IPS-15b (cell line): ENCODE measurements around the gene ZC3H10.
A peak's percentile ranks its signal among the peaks of the same experiment; 100 is the strongest.
"Not testable (repeated sequence)": the region's sequence is repeated elsewhere in the genome, so short reads cannot be mapped to it uniquely, and the experiment has no call there.

Experiments
- H3K27me3 ChIP-seq: one replicate; pipeline ENCODE4 v1.6.1; 2013; ENCODE audit warnings: low read length; ENCODE audit not compliant: control insufficient read depth, insufficient read depth
- H3K36me3 ChIP-seq: one replicate; pipeline ENCODE4 v1.6.1; 2013; ENCODE audit warnings: low read length; ENCODE audit not compliant: control insufficient read depth, insufficient read depth
- H3K4me1 ChIP-seq: one replicate; pipeline ENCODE4 v1.6.1; 2013; ENCODE audit warnings: mild to moderate bottlenecking, low read length; ENCODE audit not compliant: control insufficient read depth, insufficient read depth
- H3K4me3 ChIP-seq: one replicate; pipeline ENCODE4 v1.5.1; 2013; ENCODE audit warnings: low read depth, low read length
- H3K9ac ChIP-seq: one replicate; pipeline ENCODE4 v1.6.1; 2013; ENCODE audit warnings: low read depth, mild to moderate bottlenecking, low read length
- H3K9me3 ChIP-seq: one replicate; pipeline ENCODE4 v1.6.1; 2013; ENCODE audit warnings: mild to moderate bottlenecking, low read length; ENCODE audit not compliant: control insufficient read depth, insufficient read depth

ZC3H10 gene

DNA sequence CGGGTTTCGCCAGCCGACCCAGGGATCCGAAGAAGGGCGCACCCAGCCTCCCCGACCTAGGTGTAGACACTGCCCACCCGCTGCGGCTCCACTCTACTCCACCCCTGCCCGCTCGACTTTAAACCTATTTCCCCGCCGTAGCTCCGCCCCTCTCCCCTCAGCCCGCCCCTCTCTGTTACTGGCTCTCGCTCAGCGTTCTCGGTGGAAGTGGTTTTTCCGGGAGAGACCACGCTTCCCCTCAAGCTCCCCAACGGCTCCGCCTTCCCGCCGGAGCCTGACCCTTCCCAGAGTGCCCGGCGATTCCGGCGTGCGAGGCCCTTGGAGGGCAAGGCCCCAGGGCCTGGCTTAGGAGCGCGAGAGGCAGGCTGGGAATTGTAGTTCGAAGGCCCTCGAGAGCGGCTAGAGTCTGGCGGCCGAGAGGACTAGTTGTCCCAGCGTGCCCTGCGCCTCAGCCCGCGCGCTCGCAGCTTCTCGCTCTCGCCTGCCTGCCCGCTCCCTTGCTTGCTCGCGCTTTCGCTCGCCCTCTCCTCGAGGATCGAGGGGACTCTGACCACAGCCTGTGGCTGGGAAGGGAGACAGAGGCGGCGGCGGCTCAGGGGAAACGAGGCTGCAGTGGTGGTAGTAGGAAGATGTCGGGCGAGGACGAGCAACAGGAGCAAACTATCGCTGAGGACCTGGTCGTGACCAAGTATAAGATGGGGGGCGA lies 13.8 kb upstream of the ZC3H10 start, which contains the start of gene PA2G4:
Gene PA2G4 (plus strand): TSS at position 451 of the 706 bp plus-strand sequence. CDS start 179 bp downstream, at position 630.
- H3K4me3 ChIP-seq: peak within 1 kb of the TSS; percentile 93
- H3K9ac ChIP-seq: peak within 1 kb of the TSS; percentile 90
- H3K9me3 ChIP-seq: no peaks in the 10 kb centered on the region
- peaks cover 16% of the 10 kb centered on the region for H3K4me1 ChIP-seq
- H3K27me3 ChIP-seq: no peaks in the 10 kb centered on the region
- peaks cover 32% of the 10 kb centered on the region for H3K36me3 ChIP-seq

DNA sequence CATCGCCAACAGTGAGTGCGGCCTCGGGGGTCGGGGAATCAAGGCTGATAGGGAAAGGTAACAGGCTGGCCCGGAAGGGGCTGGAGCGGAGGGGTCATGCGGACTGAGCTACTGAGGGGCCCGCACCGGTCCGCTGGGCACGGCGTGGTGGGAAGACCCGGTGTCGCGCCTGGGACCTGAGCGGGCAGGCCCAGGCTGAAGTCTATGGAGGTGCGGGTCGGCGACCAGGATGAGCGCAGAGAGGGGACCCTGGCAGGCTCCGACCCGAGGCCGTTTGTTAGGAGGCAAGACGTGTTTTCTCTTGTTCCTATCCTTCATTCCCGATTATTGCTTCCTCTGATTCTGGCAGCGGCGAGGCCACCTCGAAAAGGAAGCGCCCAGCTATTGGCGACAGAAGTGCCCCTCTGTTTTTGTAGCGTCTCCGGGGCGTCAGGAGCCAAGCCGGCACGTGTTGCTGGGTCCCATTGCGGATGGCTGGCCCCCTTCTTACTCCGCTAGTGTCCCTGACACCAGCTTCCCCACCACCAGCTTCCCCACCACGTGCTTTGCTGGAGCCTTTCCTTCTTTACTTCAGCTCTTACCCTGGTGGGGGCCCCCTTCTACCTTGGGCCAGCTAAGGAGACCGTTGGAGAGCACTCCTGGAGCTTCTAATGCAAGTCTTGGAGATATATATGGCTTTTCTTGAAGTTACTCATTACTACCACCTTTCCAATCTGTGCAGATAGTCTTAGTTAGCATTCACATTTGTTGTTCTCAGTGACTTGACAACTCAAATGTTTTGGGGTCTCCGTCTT lies 13.1 kb upstream of the ZC3H10 start:
- peaks cover 16% of the 10 kb centered on the region for H3K4me1 ChIP-seq
- peaks cover 31% of the 10 kb centered on the region for H3K36me3 ChIP-seq
- peak overlapping the region; percentile 90 for H3K9ac ChIP-seq
- no peaks in the 10 kb centered on the region for H3K27me3 ChIP-seq
- H3K9me3 ChIP-seq: no peaks in the 10 kb centered on the region
- peak overlapping the region; percentile 93 for H3K4me3 ChIP-seq

DNA sequence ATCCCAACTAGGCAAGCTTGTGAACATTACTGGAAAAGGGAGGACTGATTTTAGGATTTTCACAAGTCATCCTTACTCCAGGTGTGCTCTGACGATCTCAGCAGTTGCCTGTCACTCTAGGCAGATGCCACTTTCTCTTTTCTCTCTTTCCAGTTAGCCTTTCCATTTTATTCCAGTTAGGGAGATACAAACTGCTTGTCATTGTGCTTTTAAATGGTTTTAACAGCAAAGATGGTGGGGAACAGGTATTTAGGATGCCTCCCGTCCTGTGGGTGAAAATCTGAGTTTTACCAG lies 12.5 kb upstream of the ZC3H10 start:
- Histone ChIP-seq H3K9ac (peak overlapping the region; percentile 41), H3K4me1 (peaks cover 16% of the 10 kb centered on the region), H3K36me3 (peaks cover 36% of the 10 kb centered on the region), H3K4me3 (peak overlapping the region; percentile 93), H3K9me3 (no peaks in the 10 kb centered on the region), H3K27me3 (no peaks in the 10 kb centered on the region)

DNA sequence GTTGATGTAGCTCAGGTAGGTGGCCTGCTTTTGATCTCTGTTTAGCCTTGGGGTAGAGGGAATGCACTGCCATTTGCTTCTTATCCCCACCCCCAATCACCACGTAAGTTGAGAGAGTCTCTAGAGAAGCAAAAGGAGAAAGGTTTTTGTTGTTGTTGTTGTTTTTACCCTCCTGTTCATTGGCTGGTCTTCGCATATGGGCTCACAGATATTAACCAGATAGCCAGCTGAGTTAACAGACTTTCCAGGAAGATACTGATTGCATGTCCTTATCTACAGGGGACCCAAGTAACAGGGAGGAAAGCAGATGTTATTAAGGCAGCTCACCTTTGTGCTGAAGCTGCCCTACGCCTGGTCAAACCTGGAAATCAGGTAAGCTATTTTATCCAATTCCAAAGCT lies 10.8 kb upstream of the ZC3H10 start:
- H3K27me3 ChIP-seq: no peaks in the 10 kb centered on the region
- H3K9me3 ChIP-seq: no peaks in the 10 kb centered on the region
- peaks cover 16% of the 10 kb centered on the region for H3K4me1 ChIP-seq
- H3K36me3 ChIP-seq: peaks cover 39% of the 10 kb centered on the region
- no peak overlapping the region for H3K4me3 ChIP-seq
- no peak overlapping the region for H3K9ac ChIP-seq

DNA sequence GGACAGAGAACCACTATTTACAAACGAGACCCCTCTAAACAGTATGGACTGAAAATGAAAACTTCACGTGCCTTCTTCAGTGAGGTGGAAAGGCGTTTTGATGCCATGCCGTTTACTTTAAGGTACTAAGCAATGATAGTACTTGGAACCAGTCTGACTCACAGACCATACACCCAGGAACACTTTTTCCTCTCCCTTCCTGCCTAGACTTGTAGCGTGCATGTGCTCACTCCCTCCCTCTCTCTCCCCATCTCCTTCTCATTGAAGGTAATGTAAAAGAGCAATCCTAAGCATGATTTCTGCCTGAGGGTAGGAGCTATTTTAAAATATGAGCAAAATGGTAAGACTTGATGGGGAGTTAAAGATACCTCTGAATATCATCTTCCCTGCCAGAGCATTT lies 7.5 kb upstream of the ZC3H10 start:
- H3K9me3 ChIP-seq: no peaks in the 10 kb centered on the region
- H3K27me3 ChIP-seq: no peaks in the 10 kb centered on the region
- H3K9ac ChIP-seq: no peak overlapping the region
- H3K36me3 ChIP-seq: peaks cover 44% of the 10 kb centered on the region
- no peak overlapping the region for H3K4me3 ChIP-seq
- peaks cover 8% of the 10 kb centered on the region for H3K4me1 ChIP-seq

DNA sequence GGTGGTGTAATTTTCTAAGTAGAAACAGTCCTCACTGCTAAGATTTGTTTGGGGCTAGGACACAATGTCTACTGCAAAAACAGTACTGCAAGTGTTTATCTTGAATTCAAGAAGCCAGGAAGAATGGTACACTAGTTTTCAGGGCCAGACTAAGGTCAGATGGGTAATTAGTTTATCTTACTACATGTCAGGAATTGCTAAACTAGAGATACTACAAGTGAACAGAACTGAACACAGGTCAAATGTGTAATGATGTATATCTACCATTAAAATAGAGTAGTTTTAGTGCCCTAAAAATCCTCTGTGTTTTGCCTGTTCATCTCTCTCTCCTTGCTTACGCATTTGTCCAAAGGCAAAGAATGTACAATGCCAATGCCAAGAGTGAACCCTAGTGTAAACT lies 4.0 kb upstream of the ZC3H10 start:
- H3K27me3 ChIP-seq: no peaks in the 10 kb centered on the region
- H3K4me3 ChIP-seq: no peak overlapping the region
- peaks cover 30% of the 10 kb centered on the region for H3K36me3 ChIP-seq
- peaks cover 3% of the 10 kb centered on the region for H3K4me1 ChIP-seq
- H3K9ac ChIP-seq: no peak overlapping the region
- H3K9me3 ChIP-seq: no peaks in the 10 kb centered on the region

DNA sequence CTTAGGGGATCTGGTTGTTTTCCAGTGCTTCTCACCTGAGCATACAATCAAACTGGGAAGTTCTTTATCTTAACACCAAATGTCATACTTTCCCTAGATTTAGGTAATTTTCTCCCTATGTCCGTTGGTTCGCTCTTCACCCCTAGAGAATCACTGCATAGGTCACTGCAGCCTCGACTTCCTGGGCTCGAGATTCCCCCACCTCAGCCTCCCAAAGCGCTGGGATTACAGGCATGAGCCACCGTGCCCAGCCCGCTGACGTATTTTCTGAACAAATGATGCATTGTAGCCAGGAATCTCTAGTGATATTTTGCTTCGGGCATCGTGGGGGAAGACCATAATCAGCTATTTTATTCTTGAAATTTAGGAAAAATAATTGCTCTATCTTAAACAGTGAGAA lies 2.7 kb upstream of the ZC3H10 start:
- Histone ChIP-seq H3K27me3 (no peaks in the 10 kb centered on the region), H3K9me3 (no peaks in the 10 kb centered on the region), H3K36me3 (peaks cover 18% of the 10 kb centered on the region), H3K4me1 (peaks cover 9% of the 10 kb centered on the region), H3K9ac (peak overlapping the region; percentile 51), H3K4me3 (peak overlapping the region; percentile 95)

DNA sequence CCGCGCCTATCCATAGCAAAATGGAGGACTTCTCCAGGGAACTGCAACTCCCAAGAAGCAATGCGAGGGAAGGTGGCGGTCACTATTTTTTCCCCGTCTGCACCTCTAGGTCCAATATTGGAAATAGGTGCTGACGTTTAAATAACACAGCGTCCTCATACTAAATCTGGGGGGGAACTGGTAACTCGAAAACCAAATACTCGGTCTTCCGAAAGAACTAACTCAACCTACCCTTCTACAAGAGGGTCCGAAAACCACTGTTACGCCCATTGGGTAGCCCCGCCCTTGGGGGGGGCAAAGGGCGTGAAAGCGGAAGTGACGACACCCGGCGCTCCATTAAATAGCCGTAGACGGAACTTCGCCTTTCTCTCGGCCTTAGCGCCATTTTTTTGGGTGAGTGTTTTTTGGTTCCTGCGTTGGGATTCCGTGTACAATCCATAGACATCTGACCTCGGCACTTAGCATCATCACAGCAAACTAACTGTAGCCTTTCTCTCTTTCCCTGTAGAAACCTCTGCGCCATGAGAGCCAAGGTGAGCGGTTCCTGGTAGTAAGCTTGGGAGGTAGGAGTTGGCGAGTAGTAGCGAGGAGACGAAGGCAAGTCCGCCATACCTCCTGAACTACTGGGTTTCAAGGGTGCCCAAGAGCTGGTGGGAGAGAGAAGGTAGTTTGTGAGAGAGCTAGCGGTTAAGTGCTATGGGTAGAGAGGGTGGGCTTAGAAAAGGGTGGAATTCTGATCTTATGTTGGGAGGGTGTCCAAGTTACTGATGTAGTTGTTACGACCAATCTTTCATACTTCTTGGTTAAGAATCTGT lies 1.6 kb upstream of the ZC3H10 start, which contains the start of gene RPL41:
Gene RPL41 (plus strand): TSS at position 367 of the 815 bp plus-strand sequence.
- Histone ChIP-seq H3K4me3 (peak within 1 kb of the TSS; percentile 95), H3K9me3 (no peaks in the 10 kb centered on the region), H3K9ac (peak within 1 kb of the TSS; percentile 95), H3K27me3 (no peaks in the 10 kb centered on the region), H3K36me3 (peaks cover 12% of the 10 kb centered on the region), H3K4me1 (peaks cover 9% of the 10 kb centered on the region)

DNA sequence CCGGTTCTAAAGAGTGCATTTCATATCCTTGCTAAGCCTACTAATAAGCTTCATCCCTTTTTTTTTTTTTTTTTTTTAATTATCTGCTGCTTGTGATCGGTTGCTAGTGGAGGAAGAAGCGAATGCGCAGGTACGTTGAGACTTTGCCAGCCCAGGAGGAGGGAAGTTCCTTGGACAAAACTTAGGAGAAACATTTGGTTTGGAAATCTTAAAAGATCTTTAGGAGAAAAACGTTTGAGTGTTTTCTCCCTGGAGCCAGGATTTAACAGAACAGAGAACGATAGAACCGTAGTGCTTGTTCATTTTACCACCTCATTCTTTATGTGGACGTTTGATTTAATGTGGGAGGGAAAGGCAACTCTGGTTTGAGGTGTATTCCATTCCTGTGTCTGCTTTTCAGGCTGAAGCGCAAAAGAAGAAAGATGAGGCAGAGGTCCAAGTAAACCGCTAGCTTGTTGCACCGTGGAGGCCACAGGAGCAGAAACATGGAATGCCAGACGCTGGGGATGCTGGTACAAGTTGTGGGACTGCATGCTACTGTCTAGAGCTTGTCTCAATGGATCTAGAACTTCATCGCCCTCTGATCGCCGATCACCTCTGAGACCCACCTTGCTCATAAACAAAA lies 872 bp upstream of the ZC3H10 start:
- H3K27me3 ChIP-seq, H3K4me1 ChIP-seq, H3K9me3 ChIP-seq: not testable (repeated sequence)
- peaks cover 12% of the 10 kb centered on the region for H3K36me3 ChIP-seq
- peak overlapping the region; percentile 95 for H3K4me3 ChIP-seq
- H3K9ac ChIP-seq: peak overlapping the region; percentile 95

DNA sequence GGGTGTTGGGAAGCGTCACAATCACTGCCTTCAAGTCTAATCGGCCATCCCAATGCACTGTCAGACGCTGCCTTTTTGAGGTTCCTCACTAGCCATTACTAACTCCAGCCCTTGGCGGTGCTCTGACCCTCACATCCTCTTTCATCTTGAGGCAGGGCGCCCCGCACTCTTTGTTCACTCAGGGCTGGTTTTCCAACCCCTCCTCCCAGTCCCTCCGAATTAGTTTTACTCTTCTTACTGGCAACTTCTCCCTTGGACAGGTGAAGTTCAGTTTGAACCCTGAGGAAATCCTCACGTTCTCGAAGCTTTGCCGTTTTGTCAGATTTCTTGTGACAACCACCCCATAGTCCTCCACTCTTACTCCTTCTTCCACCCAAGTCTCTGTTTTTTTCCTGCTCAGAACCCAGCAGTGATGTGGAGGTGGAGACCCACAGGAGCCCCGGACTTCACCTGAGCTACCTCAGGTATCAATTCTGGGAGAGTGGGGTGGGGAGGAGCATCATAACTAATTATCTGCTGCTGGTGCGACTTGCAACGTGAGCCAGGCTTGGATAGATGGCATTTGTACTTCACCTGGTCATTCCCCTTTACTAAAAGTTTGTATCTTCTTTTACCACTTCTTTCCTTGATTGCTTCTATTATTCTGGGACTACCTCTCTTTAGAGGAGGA lies 757 bp downstream of the ZC3H10 start:
- no peaks in the 10 kb centered on the region for H3K27me3 ChIP-seq
- H3K9ac ChIP-seq: peak overlapping the region; percentile 67
- no peaks in the 10 kb centered on the region for H3K9me3 ChIP-seq
- peak overlapping the region; percentile 78 for H3K4me3 ChIP-seq
- H3K4me1 ChIP-seq: peaks cover 9% of the 10 kb centered on the region
- peaks cover 7% of the 10 kb centered on the region for H3K36me3 ChIP-seq

DNA sequence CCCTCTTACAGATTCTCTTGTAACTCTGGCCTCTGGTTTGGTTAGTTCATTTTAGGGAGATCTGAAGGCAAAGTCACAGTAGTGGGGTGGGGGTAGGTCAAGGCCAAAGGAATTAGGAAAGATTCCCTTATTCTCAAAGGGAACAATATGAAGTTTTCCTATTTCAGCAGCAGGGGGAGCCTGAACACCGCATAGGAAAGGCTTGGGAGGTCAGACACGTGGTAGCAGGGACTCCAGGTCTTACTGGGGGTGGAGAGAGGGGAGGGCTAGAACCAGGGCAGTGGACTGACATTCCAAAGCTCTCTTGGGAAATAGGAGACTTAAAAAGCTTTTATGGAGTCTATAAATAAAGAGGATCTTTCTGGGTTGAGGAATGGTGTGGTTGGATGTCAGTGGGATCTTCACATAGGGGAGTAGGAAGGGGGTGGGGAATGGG lies 1.3 kb downstream of the ZC3H10 start:
- Histone ChIP-seq H3K4me3 (peak overlapping the region; percentile 78), H3K9me3 (no peaks in the 10 kb centered on the region), H3K9ac (no peak overlapping the region), H3K4me1 (peaks cover 9% of the 10 kb centered on the region), H3K36me3 (peaks cover 7% of the 10 kb centered on the region), H3K27me3 (no peaks in the 10 kb centered on the region)
